IMR-90 (cell line): ENCODE data around the gene HADHA. TPM values are rescaled to one million over a fixed set of nuclear protein-coding genes. Genes with fewer than 3 reads are reported as not detected.

Source experiments
- ATAC-seq: fragments of 200-7000 bp; cut with Tn5 transposase; 2 replicates; pipeline ENCODE4 v1.9.1; 2020; ENCODE audit warnings: low read depth, mild to moderate bottlenecking, moderate library complexity
- BruUV-seq: library from RNA; stranded (reverse); fragments of 400-500 nt; replicated peaks from 2 replicates; lab custom pipeline; 2021; lab: Mats Ljungman, UMichigan
- CTCF ChIA-PET: fragments of 300-600 bp; formaldehyde crosslinking; extraction: SDS; loops from one replicate; lab custom pipeline; 2021; ENCODE audit warnings: antibody characterized with exemption; lab: Yijun Ruan, JAX
- POLR2A ChIA-PET: fragments of 300-600 bp; sonication (Branson Sonifier 250); formaldehyde crosslinking; loops from one replicate; lab custom pipeline; 2022; ENCODE audit warnings: antibody characterized with exemption; ENCODE audit not compliant: unreplicated experiment; lab: Charles Lee
- DNase-seq: peaks from one replicate; pipeline ENCODE4 v3.0.0; 2013
- H2AFZ ChIP-seq: replicated peaks from 2 replicates; pipeline ENCODE3; 2013; ENCODE audit warnings: low read length, mild to moderate bottlenecking; ENCODE audit not compliant: poor library complexity
- H2AK5ac ChIP-seq: 2 replicates; pipeline ENCODE4 v1.6.1; 2013; ENCODE audit warnings: low read depth, low read length, inconsistent platforms
- H2AK9ac ChIP-seq: replicated peaks from 2 replicates; pipeline ENCODE3; 2013; ENCODE audit warnings: mild to moderate bottlenecking, low read depth, low read length, moderate library complexity; ENCODE audit not compliant: poor library complexity
- H2BK120ac ChIP-seq: 2 replicates; pipeline ENCODE4 v1.6.1; 2013; ENCODE audit warnings: low read depth, low read length, inconsistent platforms
- H2BK15ac ChIP-seq: 3 replicates; pipeline ENCODE4 v1.6.1; 2013; ENCODE audit warnings: low read depth, low read length, inconsistent platforms
- H2BK20ac ChIP-seq: 2 replicates; pipeline ENCODE4 v1.6.1; 2013; ENCODE audit warnings: low read depth, mild to moderate bottlenecking, inconsistent platforms, low read length, moderate library complexity
- H2BK5ac ChIP-seq: 2 replicates; pipeline ENCODE4 v1.6.1; 2013; ENCODE audit warnings: mild to moderate bottlenecking, low read depth, low read length, inconsistent platforms; ENCODE audit not compliant: poor library complexity, severe bottlenecking
- H3K14ac ChIP-seq: replicated peaks from 2 replicates; pipeline ENCODE4 v1.6.1; 2013; ENCODE audit warnings: low read depth, low read length, inconsistent platforms
- H3K18ac ChIP-seq: 2 replicates; pipeline ENCODE4 v1.6.1; 2013; ENCODE audit warnings: low read depth, low read length, control low read depth
- H3K23ac ChIP-seq: 2 replicates; pipeline ENCODE4 v1.6.1; 2013; ENCODE audit warnings: low read depth, low read length, inconsistent platforms
- H3K27ac ChIP-seq: 2 replicates; pipeline ENCODE4 v1.5.1; 2013; ENCODE audit warnings: mild to moderate bottlenecking, control low read depth, low read length; ENCODE audit not compliant: insufficient read depth
- H3K27me3 ChIP-seq: 2 replicates; pipeline ENCODE4 v1.6.1; 2013; ENCODE audit warnings: low read length; ENCODE audit not compliant: control insufficient read depth, insufficient read depth
- H3K36me3 ChIP-seq: 2 replicates; pipeline ENCODE4 v1.6.1; 2013; ENCODE audit warnings: low read length, mixed read lengths; ENCODE audit not compliant: control insufficient read depth, insufficient read depth
- H3K4ac ChIP-seq: 2 replicates; pipeline ENCODE4 v1.6.1; 2013; ENCODE audit warnings: low read depth, low read length, inconsistent platforms
- H3K4me1 ChIP-seq: 2 replicates; pipeline ENCODE4 v1.6.1; 2013; ENCODE audit warnings: low read length, mixed read lengths; ENCODE audit not compliant: control insufficient read depth, insufficient read depth
- H3K4me2 ChIP-seq: 2 replicates; pipeline ENCODE4 v1.6.1; 2013; ENCODE audit warnings: low read depth, mild to moderate bottlenecking, control low read depth, low read length, moderate library complexity
- H3K4me3 ChIP-seq: 2 replicates; pipeline ENCODE4 v1.5.1; 2013; ENCODE audit warnings: low read depth, mild to moderate bottlenecking, control low read depth, low read length, moderate library complexity; ENCODE audit not compliant: insufficient read depth
- H3K56ac ChIP-seq: 2 replicates; pipeline ENCODE4 v1.6.1; 2013; ENCODE audit warnings: low read length, inconsistent platforms; ENCODE audit not compliant: insufficient read depth; ENCODE audit errors: extremely low read depth
- H3K79me1 ChIP-seq, 2 experiments: 2 replicates each; pipeline ENCODE4 v1.6.1; 2013; ENCODE audit warnings: low read length in 2 of 2, inconsistent platforms in 1 of 2, low read depth in 1 of 2
- H3K9ac ChIP-seq: 2 replicates; pipeline ENCODE4 v1.6.1; 2013; ENCODE audit warnings: low read depth, low read length, control low read depth
- H3K9me1 ChIP-seq: 2 replicates; pipeline ENCODE4 v1.6.1; 2013; ENCODE audit warnings: low read length, inconsistent platforms; ENCODE audit not compliant: insufficient read depth
- H3K9me3 ChIP-seq: 2 replicates; pipeline ENCODE4 v1.6.1; 2013; ENCODE audit warnings: low read length; ENCODE audit not compliant: control insufficient read depth, insufficient read depth
- H4K20me1 ChIP-seq: 2 replicates; pipeline ENCODE4 v1.6.1; 2013; ENCODE audit warnings: low read length, inconsistent platforms; ENCODE audit not compliant: insufficient read depth
- H4K5ac ChIP-seq: 2 replicates; pipeline ENCODE4 v1.6.1; 2013; ENCODE audit warnings: mild to moderate bottlenecking, low read depth, low read length, control low read depth
- H4K8ac ChIP-seq, 2 experiments: 2 replicates each; pipeline ENCODE4 v1.6.1; 2013; ENCODE audit warnings: low read depth in 2 of 2, low read length in 2 of 2, control low read depth in 1 of 2, inconsistent platforms in 1 of 2
- H4K91ac ChIP-seq: 2 replicates; pipeline ENCODE4 v1.6.1; 2013; ENCODE audit warnings: low read depth, low read length, inconsistent platforms; ENCODE audit not compliant: insufficient read depth
- MAFK ChIP-seq: IDR thresholded peaks from 2 replicates; pipeline ENCODE4 v1.6.1; 2012; ENCODE audit warnings: low read depth, low read length, improper control_type of control experiment
- RCOR1 ChIP-seq: IDR thresholded peaks from 2 replicates; pipeline ENCODE4 v1.6.1; 2012; ENCODE audit warnings: mild to moderate bottlenecking, low read length, improper control_type of control experiment; ENCODE audit not compliant: insufficient replicate concordance
- WGBS, 2 experiments: methylation state at CpG; one replicate each; pipeline versions ENCODE4 v1.1.5 to v1.1.7; 2013; ENCODE audit warnings: missing lambda C conversion rate in 2 of 2; ENCODE audit not compliant: insufficient read length in 1 of 2; ENCODE audit errors: extremely low coverage in 2 of 2; 5-methylcytosine and 5-hydroxymethylcytosine counted together
- dilution Hi-C: fragments of 300-500 bp; cut with HindIII; formaldehyde crosslinking; loops from one replicate; pipeline ENCODE4 v1.14.3; 2018; ENCODE audit warnings: low sequenced_read_pairs; ENCODE audit not compliant: unreplicated experiment
- in situ Hi-C: fragments of 300-500 bp; cut with MboI; formaldehyde crosslinking; loops from 3 replicates; pipeline ENCODE4 v1.14.3; 2019; ENCODE audit warnings: low sequenced_read_pairs, inconsistent platforms, mixed read lengths
- intact Hi-C: fragments of 100-400 bp; cut with micrococcal nuclease; formaldehyde crosslinking; loops from 2 replicates; pipeline ENCODE4 v1.10.0; 2022
- polyA plus RNA-seq, 3 experiments: library from polyadenylated mRNA; depleted of rRNA; stranded (reverse); fragments of >200 nt; gene quantifications; 2 replicates each; pipeline ENCODE4 v1.2.3, GENCODE V29; 2012; ENCODE audit warnings: low replicate concordance in 1 of 3
- total RNA-seq: library from RNA; depleted of rRNA; stranded (reverse); fragments of >200 nt; gene quantifications from 2 replicates; pipeline ENCODE4 v1.2.3, GENCODE V29; 2012

Gene HADHA
- total and polyA plus RNA-seq, 2 of the 4 experiments (the other 2 are of a cell fraction): 52.7 to 111 TPM

DNA sequence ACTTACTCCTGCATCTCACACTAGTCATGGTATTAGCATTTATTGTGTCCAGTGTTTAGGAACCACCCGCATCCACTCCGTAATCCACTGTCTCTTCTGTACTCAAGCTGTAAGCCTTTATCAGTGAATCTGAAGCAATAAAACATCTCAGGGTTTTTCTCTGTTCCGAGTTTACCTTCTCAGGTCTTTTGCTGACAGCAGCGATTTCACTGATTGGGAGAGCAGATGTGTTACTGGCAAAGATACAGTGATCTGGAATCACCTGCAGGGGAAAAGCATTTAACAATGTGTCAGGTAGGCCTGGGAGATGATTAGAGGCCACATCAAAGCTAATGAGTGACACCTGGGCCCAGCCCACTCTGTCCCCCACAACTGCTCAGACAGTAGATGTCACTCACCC is 46.9 kb downstream of the HADHA start:
- dilution Hi-C loops: no loop called here
- no peak overlapping the region for H3K4ac ChIP-seq
- no peak overlapping the region for H2AK9ac ChIP-seq
- no peak overlapping the region for H2BK20ac ChIP-seq
- H3K27ac ChIP-seq: no peak overlapping the region
- peaks cover 0 to 2% of the 10 kb centered on the region in 2 experiments; a peak in 1 of 4 replicates for H3K79me1 ChIP-seq
- no peak overlapping the region for H3K4me2 ChIP-seq
- WGBS, 2 experiments: no CpG with 5 or more reads among the region's 4 CpGs
- peaks cover 46% of the 10 kb centered on the region for H3K36me3 ChIP-seq
- H3K4me1 ChIP-seq: no peaks in the 10 kb centered on the region
- H4K8ac ChIP-seq: no peak overlapping the region
- peak; percentile 85 for TF ChIP-seq MAFK
- TF ChIP-seq RCOR1: no peak
- DNase-seq: no peak
- in situ Hi-C loops: no loop called here
- H3K9ac ChIP-seq: no peak overlapping the region
- ChIA-PET POLR2A (no interaction called here), CTCF (no interaction called here)
- BruUV-seq: no TSS peak
- H3K18ac ChIP-seq: no peak overlapping the region
- no peak overlapping the region for H2AFZ ChIP-seq
- no peak for ATAC-seq
- no peak overlapping the region for H2BK5ac ChIP-seq
- no peaks in the 10 kb centered on the region for H3K9me3 ChIP-seq
- no peak overlapping the region for H3K56ac ChIP-seq
- H4K20me1 ChIP-seq: no peaks in the 10 kb centered on the region
- H2BK120ac ChIP-seq: no peak overlapping the region
- intact Hi-C loops: no loop called here
- H3K4me3 ChIP-seq: no peak overlapping the region
- no peak overlapping the region for H3K23ac ChIP-seq
- no peak overlapping the region for H4K91ac ChIP-seq
- no peaks in the 10 kb centered on the region for H3K9me1 ChIP-seq
- H2BK15ac ChIP-seq: no peak overlapping the region
- no peaks in the 10 kb centered on the region for H3K27me3 ChIP-seq
- no peak overlapping the region for H3K14ac ChIP-seq
- H4K5ac ChIP-seq: no peak overlapping the region
- H2AK5ac ChIP-seq: no peak overlapping the region
